Kidney (tissue), 14 donors: ENCODE measurements around the gene FANCC. TPM values are rescaled to one million over a fixed set of nuclear protein-coding genes. Genes with fewer than 3 reads are reported as not detected.

Source experiments
- DNase-seq, 5 donors: peaks; one replicate each; pipeline ENCODE4 v3.0.0-alpha.2; 2013 to 2020
- FAIRE-seq: peaks from 2 replicates; lab custom pipeline; 2012; peaks lifted over from hg19 to GRCh38; lab: Jason Lieb, UNC
- H3K27ac ChIP-seq, 2 donors: one replicate each; pipeline ENCODE4 v1.7.0; 2013; ENCODE audit warnings: low read depth in 2 of 2, low read length in 2 of 2, inconsistent platforms in 1 of 2
- H3K27me3 ChIP-seq: one replicate; pipeline ENCODE4 v1.7.1; 2013; ENCODE audit warnings: low read length, inconsistent platforms; ENCODE audit not compliant: control insufficient read depth, insufficient read depth
- H3K36me3 ChIP-seq, 3 donors: one replicate each; pipeline versions ENCODE4 v1.7.0 to v1.7.1; 2013; ENCODE audit warnings: low read length in 3 of 3, control low read depth in 1 of 3, inconsistent platforms in 1 of 3; ENCODE audit not compliant: insufficient read depth in 3 of 3, control insufficient read depth in 2 of 3
- H3K4me1 ChIP-seq, 3 donors: one replicate each; pipeline versions ENCODE4 v1.7.0 to v1.7.1; 2013; ENCODE audit warnings: low read length in 3 of 3, inconsistent platforms in 1 of 3, low read depth in 1 of 3; ENCODE audit not compliant: control insufficient read depth in 2 of 3, insufficient read depth in 2 of 3
- H3K4me3 ChIP-seq, 3 donors: one replicate each; pipeline versions ENCODE4 v1.7.0 to v1.8.1; 2013; ENCODE audit warnings: low read length in 3 of 3, control low read depth in 1 of 3, inconsistent platforms in 1 of 3
- H3K9ac ChIP-seq, 3 donors: one replicate each; pipeline versions ENCODE4 v1.7.0 to v1.7.1; 2013; ENCODE audit warnings: low read length in 3 of 3, control low read depth in 1 of 3, inconsistent platforms in 1 of 3
- H3K9me3 ChIP-seq, 3 donors: one replicate each; pipeline versions ENCODE4 v1.7.0 to v1.7.1; 2013; ENCODE audit warnings: low read length in 3 of 3, control low read depth in 1 of 3, inconsistent platforms in 1 of 3; ENCODE audit not compliant: control insufficient read depth in 2 of 3, insufficient read depth in 1 of 3
- intact Hi-C: fragments of 100-400 bp; cut with DNase I; formaldehyde crosslinking; loops from one replicate; pipeline ENCODE4 v1.11.1; 2022
- polyA plus RNA-seq: library from polyadenylated mRNA; stranded (reverse); fragments of 350-450 nt; fragmentation: Illumina TruSeq; extraction: RNeasy Lipid Tissue Mini Kit (QIAGEN cat#74804); gene quantifications from one replicate; pipeline ENCODE4 v1.2.3, GENCODE V29; 2014; ENCODE audit warnings: low read depth, low replicate concordance; ENCODE audit not compliant: insufficient read depth
- total RNA-seq: library from RNA; stranded (reverse); fragmentation: NEBNext Ultra II Directional; extraction: Animal tissue kit (Norgen Biotek cat#: 25700); gene quantifications from one replicate; pipeline ENCODE4 v1.2.1, GENCODE V29; 2021
- TF ChIP-seq, protein P1 (sequence below): IDR thresholded peaks from 3 replicates; pipeline ENCODE4 v1.5.1; 2012; ENCODE audit warnings: mild to moderate bottlenecking, moderate library complexity, borderline replicate concordance; ENCODE audit not compliant: insufficient read depth; ENCODE audit errors: extremely low read depth
- donor health status: control.
- donor health status: control.
- donor health status: control.
- donor health status: control.
- donor health status: control.
- donor health status: DM: yes; HTN: yes; CAD: no.
- donor health status: Normal renal cell carcinoma (clear cell type).

The FANCC gene
- total and polyA plus RNA-seq, 2 donors from 2014 or later, result 7.5 to 10.8 TPM

DNA sequence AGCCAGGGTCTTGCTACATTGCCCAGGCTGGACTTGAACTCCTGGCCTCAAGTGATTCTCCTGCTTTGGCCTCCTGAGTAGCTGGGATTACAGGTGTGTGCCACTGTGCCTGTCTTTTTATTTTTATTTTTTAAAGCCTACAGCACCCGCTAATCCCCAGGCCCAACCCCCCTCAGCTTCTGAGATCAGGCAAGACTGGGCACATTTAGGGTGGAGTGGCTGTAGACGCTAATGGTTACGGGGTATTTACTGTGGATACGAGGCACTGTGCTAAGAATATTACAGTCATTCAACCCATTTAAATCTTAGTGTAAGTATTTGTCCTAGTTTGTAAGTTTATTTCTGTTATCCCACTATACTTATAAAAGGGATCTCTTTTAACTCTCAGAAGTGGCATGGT lies 175.2 kb downstream of the FANCC start:
- H3K4me1 ChIP-seq, result no peaks in the 10 kb centered on the region
- H3K9ac ChIP-seq, result no peak overlapping the region
- no peak overlapping the region for H3K4me3 ChIP-seq
- H3K27ac ChIP-seq, result no peak overlapping the region
- intact Hi-C loops, result no loop called here
- TF ChIP-seq, protein P1, sequence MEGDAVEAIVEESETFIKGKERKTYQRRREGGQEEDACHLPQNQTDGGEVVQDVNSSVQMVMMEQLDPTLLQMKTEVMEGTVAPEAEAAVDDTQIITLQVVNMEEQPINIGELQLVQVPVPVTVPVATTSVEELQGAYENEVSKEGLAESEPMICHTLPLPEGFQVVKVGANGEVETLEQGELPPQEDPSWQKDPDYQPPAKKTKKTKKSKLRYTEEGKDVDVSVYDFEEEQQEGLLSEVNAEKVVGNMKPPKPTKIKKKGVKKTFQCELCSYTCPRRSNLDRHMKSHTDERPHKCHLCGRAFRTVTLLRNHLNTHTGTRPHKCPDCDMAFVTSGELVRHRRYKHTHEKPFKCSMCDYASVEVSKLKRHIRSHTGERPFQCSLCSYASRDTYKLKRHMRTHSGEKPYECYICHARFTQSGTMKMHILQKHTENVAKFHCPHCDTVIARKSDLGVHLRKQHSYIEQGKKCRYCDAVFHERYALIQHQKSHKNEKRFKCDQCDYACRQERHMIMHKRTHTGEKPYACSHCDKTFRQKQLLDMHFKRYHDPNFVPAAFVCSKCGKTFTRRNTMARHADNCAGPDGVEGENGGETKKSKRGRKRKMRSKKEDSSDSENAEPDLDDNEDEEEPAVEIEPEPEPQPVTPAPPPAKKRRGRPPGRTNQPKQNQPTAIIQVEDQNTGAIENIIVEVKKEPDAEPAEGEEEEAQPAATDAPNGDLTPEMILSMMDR, result no peak
- H3K9me3 ChIP-seq, result no peaks in the 10 kb centered on the region
- no peak for DNase-seq
- no peaks in the 10 kb centered on the region for H3K27me3 ChIP-seq
- FAIRE-seq, result no peak
- no peaks in the 10 kb centered on the region for H3K36me3 ChIP-seq

DNA sequence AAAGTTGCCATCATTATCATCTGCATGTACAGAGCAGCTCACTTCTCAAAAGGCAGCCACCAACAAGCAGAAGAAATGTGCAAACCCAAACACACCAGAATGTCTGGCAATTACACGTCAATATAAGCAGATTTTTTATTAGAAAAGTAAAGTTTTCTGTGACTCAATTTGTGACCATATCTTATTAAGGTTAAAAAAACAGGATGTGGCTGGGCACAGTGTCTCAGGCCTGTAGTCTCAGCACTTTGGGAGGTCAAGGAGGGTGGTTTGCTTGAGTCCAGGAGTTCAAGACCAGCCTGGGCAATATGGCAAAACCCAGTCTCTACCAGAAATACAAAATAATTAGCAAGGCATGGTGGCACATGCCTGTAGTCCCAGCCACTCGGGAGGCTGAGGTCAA lies 176.7 kb downstream of the FANCC start:
- FAIRE-seq, result no peak
- intact Hi-C loops, result no loop called here
- Histone ChIP-seq H3K4me1 (no peaks in the 10 kb centered on the region), H3K9ac (no peak overlapping the region), H3K9me3 (no peaks in the 10 kb centered on the region), H3K4me3 (no peak overlapping the region), H3K27ac (no peak overlapping the region), H3K36me3 (no peaks in the 10 kb centered on the region), H3K27me3 (no peaks in the 10 kb centered on the region)
- TF ChIP-seq, protein P1, result no peak
- no peak for DNase-seq

DNA sequence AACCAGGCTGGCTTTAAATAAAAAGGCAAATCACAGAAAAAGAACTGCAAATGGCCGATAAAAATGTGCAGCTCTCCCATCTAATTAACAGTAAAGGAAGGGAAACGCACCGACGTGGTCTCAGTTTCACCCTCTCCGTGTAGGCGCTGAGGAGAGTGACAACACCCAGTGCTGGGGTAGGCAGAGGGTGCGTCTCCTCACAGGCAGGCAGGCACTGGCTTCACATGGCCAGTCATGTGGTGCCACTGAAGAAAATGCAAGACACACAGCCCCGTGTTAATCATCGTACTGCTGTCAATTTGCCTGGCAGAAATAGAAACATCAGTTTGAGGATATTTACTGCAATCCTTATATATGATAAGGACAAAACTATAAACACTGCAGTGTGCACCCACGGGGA lies 178.4 kb downstream of the FANCC start:
- Histone ChIP-seq H3K27me3 (no peaks in the 10 kb centered on the region), H3K4me3 (no peak overlapping the region), H3K27ac (no peak overlapping the region), H3K9ac (no peak overlapping the region), H3K36me3 (no peaks in the 10 kb centered on the region), H3K9me3 (no peaks in the 10 kb centered on the region), H3K4me1 (peaks cover 0 to under 1% (median 0%) of the 10 kb centered on the region in 3 donors)
- intact Hi-C loops, result no loop called here
- TF ChIP-seq, protein P1, result no peak
- FAIRE-seq (no peak), DNase-seq (no peak)

DNA sequence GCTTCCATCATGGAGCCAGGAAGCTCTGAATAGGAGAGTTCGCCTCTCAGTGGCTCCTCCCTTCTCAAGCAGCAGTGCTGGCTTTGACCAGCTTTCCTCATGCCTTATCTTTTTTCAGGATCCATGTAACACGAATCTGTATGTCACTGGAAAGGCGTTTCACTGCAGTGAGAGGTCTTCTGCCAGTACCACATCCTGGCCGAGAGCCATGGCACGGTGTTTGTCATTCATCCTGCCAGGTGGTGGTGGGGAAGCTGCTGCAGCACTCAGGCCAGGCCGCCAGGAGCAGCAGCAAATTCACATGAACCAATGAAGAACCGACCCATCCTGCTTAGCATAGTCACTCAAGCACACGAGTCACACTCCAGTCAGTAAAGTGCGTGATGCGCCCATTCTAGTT lies 179.0 kb downstream of the FANCC start:
- no peak for DNase-seq
- FAIRE-seq, result no peak
- Histone ChIP-seq H3K36me3 (no peaks in the 10 kb centered on the region), H3K9ac (no peak overlapping the region), H3K9me3 (no peaks in the 10 kb centered on the region), H3K27me3 (no peaks in the 10 kb centered on the region), H3K4me1 (peaks cover 0 to 6% (median 0%) of the 10 kb centered on the region in 3 donors), H3K27ac (no peak overlapping the region), H3K4me3 (no peak overlapping the region)
- intact Hi-C loops, result no loop called here
- TF ChIP-seq, protein P1, result no peak
